Panc1 (cell line): ENCODE results near the gene NUP50.

ENCODE experiments used
- POLR2AphosphoS5 ChIP-seq: IDR thresholded peaks from 2 replicates; pipeline ENCODE4 v1.6.1; 2012; ENCODE audit warnings: mild to moderate bottlenecking, low read depth, low read length, moderate library complexity
- SIN3A ChIP-seq: IDR thresholded peaks from 2 replicates; pipeline ENCODE4 v1.6.1; 2012; ENCODE audit warnings: low read depth, mild to moderate bottlenecking, low read length, moderate library complexity, borderline replicate concordance; ENCODE audit not compliant: insufficient read depth
- TF ChIP-seq, protein P1 (sequence below), 2 experiments: IDR thresholded peaks; 2 replicates each; pipeline ENCODE4 v1.6.1; 2011 to 2012; ENCODE audit warnings: low read depth in 2 of 2, control low read depth in 1 of 2, low read length in 1 of 2, mild to moderate bottlenecking in 1 of 2, moderate library complexity in 1 of 2; ENCODE audit not compliant: insufficient read depth in 1 of 2
- TF ChIP-seq, protein P2 (sequence below): fragments of 450-650 bp; IDR thresholded peaks from 2 replicates; pipeline ENCODE4 v1.5.1; 2017; ENCODE audit warnings: mild to moderate bottlenecking

DNA sequence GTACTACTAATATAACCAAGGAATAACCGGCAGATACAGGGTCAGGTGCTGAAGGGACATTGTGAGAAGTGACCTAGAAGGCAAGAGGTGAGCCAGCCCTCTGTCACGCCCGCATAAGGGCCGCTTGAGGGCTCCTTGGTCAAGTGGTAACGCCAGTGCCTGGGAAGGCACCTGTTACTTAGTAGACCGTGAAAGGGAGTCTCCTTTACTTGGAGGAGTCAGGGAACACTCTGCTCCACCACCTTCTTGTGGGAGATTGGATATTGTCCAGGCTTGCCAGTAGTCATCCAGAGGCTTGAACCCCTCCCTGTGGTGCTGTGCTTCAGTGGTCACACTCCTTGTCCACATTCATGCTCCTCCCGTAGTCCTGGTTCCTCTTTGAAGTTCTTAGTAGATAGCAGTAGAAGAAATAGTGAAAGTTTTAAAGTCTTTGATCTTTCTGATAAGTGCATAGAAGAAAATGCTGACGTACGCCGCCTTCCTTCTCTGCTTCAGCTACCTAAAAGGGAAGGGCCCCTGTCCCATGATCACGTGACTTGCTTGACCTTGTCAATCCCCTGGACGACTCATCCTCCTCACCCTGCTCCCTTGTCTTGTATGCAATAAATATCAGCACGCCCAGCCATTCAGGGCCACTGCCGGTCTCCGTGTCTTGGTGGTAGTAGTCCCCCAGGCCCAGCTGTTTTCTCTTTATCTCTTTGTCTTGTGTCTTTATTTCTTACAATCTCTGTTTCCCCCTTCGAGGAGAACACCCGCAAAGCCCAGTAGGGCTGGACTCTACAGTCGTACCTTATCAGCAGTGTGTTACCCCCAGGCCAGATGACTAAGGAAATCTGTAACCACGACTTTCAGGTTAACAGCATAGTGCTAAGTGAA lies 6.1 kb downstream of the NUP50 start:
- TF ChIP-seq, protein P1, sequence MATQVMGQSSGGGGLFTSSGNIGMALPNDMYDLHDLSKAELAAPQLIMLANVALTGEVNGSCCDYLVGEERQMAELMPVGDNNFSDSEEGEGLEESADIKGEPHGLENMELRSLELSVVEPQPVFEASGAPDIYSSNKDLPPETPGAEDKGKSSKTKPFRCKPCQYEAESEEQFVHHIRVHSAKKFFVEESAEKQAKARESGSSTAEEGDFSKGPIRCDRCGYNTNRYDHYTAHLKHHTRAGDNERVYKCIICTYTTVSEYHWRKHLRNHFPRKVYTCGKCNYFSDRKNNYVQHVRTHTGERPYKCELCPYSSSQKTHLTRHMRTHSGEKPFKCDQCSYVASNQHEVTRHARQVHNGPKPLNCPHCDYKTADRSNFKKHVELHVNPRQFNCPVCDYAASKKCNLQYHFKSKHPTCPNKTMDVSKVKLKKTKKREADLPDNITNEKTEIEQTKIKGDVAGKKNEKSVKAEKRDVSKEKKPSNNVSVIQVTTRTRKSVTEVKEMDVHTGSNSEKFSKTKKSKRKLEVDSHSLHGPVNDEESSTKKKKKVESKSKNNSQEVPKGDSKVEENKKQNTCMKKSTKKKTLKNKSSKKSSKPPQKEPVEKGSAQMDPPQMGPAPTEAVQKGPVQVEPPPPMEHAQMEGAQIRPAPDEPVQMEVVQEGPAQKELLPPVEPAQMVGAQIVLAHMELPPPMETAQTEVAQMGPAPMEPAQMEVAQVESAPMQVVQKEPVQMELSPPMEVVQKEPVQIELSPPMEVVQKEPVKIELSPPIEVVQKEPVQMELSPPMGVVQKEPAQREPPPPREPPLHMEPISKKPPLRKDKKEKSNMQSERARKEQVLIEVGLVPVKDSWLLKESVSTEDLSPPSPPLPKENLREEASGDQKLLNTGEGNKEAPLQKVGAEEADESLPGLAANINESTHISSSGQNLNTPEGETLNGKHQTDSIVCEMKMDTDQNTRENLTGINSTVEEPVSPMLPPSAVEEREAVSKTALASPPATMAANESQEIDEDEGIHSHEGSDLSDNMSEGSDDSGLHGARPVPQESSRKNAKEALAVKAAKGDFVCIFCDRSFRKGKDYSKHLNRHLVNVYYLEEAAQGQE (IDR thresholded peaks at IDR 0.05; ENCODE audit: insufficient read depth in 1 of 2, low read depth in 2 of 2, low read length in 1 of 2): no peak
- TF ChIP-seq, protein P2, sequence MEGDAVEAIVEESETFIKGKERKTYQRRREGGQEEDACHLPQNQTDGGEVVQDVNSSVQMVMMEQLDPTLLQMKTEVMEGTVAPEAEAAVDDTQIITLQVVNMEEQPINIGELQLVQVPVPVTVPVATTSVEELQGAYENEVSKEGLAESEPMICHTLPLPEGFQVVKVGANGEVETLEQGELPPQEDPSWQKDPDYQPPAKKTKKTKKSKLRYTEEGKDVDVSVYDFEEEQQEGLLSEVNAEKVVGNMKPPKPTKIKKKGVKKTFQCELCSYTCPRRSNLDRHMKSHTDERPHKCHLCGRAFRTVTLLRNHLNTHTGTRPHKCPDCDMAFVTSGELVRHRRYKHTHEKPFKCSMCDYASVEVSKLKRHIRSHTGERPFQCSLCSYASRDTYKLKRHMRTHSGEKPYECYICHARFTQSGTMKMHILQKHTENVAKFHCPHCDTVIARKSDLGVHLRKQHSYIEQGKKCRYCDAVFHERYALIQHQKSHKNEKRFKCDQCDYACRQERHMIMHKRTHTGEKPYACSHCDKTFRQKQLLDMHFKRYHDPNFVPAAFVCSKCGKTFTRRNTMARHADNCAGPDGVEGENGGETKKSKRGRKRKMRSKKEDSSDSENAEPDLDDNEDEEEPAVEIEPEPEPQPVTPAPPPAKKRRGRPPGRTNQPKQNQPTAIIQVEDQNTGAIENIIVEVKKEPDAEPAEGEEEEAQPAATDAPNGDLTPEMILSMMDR: no peak
- TF ChIP-seq POLR2AphosphoS5 (no peak), SIN3A (no peak)
